HG03558 (cell line): ENCODE results near the gene USP12.
"Not testable (repeated sequence)": the region's sequence is repeated elsewhere in the genome, so short reads cannot be mapped to it uniquely, and the experiment has no call there.

Experiments
- ATAC-seq: cut with Tn5 transposase; IDR thresholded peaks from one replicate; pipeline ENCODE4 v1.9.1; 2021; ENCODE audit warnings: moderate number of reproducible peaks; ENCODE audit not compliant: unreplicated experiment; ENCODE audit errors: extremely low read depth

The USP12 gene

DNA sequence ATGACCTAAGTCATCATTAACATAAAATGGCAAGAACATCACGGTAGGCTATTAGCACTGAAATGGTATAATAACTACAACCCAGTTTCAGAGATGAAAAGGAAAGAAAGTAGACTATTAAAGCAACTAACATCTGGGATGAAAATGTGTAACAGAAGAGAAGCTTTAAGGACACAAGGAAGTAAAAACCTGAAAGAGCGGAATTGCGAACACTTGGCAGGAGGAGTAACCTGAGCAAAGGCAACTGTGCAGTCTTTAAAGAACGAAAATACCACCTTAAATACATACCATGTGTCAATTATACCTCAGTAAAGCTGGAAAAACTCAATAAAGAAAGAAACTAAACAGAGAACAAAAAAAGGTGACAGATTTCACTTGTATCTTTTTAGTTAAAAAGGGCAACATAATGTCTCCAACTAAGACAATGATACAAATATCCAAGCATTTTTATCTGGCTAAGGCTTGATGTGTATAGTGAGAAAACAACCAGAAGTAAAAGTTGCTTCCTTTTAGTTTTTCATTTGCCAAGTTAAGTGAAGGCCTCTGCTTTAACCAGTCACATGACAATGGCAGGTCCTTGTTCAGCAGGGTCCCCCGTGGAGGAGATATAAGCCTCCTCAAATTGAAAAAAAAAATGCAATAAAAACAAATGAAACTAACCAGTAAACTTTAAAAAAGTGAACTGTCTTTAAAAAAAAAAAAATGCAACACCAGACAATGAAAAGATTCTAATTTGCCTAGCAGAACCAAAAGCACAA is 11.6 kb downstream of the USP12 start:
- no peak for ATAC-seq

DNA sequence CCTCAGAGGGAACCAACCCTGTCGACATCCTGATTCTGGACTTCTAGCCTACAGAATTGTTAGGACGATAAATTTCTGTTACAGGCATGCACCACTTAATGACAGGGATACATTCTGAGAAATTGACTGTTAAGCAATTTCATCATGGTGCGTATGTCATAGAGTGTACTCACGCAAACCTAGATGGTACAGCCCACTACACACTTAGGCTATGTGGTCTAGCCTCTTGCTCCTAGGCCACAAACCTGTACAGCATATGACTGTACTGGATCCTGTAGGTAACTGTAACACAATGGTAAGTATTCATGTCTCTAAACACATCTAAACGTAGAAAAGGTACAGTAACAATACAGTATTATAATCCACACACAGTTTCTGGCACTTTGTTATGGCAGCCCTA is 13.3 kb downstream of the USP12 start:
- ATAC-seq = no peak

DNA sequence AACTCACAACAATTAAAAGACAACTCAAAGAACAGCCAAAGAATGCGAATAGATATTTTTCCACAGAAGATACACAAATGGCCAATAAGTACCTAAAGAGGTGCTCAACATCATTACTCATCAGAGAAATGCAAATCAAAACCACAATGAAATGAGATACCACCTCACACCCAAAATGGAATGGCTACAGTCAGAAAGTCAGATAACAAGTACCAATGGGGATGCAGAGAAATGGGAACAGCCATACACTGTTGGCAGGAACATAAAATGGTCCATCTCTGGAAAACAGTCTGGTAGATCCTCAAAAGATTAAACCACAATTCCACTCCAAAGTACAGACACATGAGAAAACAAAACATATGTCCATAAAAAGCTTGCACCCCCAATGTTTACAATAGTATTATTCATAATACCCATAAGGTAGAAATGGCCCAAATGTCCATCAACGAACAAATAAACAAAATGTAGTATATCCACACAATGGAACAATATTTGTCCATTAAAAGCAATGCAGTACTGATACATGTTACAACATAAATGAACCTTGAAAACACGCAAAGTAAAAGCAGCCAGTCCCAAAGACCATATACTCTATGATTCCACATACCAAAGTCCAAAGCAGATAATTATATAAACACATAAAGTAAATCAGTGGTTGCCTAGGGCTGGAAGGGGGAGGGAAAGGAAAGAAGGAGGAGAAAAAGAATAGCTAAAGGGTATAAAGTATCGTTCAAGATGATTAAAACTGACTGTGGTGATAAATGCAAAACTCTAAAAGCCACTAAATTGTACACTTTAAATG is 19.6 kb downstream of the USP12 start:
- ATAC-seq = no peak

DNA sequence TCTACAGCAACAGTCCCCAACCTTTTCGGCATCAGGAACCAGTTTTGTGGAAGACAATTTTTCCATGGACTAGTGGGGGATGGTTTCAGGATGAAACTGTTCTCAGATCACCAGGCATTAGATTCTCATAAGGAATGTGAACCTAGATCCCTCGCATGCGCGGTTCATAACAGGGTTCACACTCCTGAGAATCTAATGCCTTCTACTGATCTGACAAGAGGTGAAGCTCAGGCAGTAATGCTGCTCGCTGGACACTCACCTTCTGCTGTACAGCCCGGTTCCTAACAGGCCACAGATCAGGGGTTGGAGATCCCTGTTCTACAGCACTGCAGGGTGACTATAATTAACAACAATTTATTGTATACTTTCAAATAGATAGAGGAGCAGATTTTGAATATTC is 21.9 kb downstream of the USP12 start:
- no peak for ATAC-seq

DNA sequence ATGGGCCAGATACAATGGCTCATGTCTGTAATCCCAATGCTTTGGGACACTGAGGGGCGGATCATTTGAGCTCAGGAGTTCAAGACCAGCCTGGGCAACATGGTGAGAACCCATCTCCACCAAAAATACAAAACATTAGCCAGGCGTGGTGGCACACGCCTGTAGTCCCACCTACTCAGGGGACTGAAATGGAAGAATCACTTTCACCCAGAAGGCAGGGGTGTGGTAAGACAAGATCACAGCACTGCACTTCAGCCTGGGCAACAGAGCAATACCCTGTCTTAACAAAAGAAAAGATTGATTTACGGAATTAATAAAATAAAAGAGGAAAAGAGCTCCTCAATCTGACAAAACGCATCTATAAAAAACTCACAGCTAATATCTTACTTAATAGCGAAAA is 22.7 kb downstream of the USP12 start:
- ATAC-seq = no peak

DNA sequence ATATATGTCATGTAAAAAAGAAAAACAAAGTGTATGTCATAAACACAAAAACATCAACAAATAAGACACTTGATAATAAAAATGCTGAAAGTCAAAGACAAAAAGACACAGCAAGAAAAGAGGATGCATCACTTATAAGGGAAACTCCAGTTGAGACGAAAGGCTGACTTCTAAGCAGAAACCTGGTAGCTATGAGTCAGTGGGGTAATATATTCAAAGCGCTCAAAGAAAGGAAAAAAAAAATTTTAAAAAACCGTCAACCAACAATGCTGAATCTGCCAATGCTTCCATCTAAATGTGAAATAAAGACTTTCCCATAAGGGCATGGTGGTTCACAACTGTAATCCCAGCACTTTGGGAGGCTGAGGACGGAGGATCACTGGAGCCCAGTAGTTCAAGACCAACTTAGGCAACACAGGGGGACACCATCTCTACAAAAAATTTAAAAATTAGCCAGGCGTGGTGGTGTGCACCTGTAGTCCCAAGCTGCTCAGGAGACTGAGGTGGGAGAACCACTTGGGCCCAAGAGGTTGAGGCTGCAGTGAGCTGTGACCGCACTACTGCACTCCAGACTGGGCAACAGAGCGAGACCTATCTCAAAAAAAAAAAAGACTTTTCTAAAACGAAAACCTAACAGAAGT is 24.0 kb downstream of the USP12 start:
- peak; percentile 39 for ATAC-seq

DNA sequence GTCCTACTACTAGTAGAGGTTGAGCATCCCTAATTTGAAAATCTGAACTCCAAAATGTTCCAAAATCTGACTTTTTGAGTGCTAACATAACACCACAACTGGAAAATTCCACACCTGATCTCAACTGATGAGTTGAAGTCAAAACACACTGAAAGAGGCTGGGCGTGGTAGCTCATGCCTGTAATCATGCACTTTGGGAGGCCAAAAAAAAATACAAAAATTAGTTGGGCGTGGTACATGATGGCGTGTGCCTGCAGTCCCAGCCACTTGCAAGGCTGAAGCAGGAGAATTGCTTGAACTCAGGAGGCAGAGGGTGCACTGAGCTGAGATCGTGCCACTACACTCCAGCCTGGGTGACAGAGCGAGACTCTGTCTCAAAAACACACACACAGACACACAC is 29.9 kb downstream of the USP12 start:
- ATAC-seq = no peak

DNA sequence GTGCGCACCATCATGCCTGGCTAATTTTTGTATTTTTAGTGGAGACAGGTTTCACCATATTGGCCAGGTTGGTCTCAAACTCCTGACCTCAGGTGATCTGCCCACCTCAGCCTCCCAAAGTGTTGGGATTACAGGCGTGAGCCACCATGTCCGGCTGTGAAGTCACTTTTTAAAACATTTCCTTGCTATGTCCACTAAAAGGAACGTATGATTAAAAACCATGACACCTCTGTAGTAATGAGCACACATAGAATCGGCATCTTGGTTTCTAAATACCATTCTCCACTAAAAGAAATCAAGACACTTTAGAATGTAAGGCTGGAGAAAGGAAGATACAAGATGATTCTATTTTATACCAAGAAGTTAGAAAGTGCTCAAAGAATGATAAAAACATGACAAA is 30.5 kb downstream of the USP12 start:
- not testable (repeated sequence) for ATAC-seq

DNA sequence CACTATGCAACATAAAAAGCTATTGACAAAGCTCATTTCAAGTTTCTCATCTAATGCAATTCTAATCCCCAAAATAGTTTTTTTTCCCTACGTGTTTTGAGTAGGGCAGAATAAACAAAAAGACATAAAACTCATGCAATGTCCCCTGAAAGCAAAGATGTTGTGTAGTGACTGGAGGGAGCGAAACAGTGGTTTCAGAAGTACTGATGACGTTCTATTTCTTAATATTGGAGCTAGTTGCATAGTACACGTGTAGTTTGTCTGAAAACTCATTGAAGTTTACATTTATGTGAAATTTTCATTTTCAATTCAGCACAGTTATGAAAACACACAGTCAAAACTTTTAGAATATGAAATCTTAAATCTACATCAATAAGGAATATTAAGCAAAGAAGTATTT is 31.6 kb downstream of the USP12 start:
- ATAC-seq = no peak

DNA sequence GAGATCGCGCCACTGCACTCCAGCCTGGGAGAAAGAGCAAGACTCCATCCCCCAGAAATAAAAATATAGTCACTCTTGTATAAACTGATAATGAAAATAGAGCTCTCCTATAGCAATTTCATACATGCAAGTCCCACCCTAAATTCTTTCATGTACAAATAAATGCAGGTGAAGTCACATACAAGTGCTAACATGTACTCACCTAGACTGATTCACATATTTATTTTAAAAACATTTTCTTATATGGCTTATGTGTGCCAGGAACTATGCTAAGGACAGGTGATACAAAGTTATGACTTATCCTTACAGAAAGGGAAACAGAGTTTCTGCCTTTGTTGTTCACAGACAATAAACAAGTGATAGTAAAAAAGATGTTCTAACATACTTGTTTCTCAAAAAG is 32.0 kb downstream of the USP12 start:
- no peak for ATAC-seq

DNA sequence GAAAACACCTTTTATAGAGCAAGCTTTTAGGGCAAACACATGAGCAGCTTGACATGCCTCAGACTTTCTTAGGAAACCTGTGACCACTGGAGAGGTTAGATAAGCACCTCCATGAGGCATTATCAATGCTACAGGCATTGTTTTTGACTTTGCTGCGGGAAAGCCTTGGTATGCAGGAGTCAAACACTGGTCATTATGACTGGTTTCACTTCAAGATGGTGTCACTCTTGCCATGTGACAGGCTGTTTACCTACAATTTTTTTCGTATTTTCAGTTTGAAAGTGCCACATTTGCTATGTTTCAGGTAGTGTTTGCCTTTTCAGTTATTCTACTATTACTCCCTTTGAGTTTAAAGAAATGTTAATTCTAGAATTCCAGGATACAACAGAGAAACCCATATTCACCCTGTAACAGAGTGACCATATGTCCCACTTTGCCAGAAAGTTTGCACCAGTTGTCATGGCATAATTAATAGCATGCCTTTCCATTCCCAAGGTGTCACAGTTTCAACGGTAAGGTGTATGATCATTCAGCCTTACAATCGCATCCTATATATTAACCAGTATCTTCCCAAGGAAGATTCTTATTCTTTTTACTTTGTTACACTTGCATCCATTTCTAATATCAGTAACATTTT is 33.0 kb downstream of the USP12 start:
- ATAC-seq = no peak

DNA sequence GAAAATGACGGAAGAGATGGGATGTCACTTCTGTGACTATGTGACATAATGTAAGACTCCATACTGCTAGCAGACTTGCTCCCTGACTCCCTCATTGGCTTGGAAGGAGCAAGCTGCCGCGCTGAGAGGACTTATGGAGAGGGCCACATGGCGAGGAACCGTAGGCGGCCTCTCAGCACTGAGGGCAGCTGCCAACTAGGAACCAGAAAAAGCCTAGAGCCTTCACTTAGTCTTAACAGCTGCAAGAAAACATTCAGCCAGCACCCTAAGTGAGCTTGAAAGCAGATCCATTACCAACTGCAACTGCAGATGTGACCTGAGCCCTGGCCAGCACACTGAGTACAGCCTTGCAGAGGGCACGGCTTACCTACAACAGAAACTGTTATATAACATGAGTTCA is 33.9 kb downstream of the USP12 start:
- ATAC-seq = no peak

DNA sequence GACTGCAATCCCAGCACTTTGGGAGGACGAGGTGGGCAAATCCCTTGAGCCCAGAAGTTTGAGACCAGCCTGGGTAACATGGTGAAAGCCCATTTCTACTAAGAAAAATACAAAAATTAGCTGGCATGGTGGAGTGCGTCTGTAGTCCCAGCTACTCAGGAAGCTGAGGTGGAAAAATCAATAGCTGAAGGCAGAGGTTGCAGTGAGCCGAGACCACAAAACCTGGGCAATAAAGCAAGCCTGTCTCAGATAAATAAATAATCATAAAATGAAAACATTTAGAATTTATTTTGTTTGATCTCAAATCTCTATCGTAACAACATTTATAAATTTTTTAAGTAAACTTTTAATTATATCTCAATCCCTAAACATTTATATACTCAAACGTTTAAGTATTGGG is 36.6 kb downstream of the USP12 start:
- no peak for ATAC-seq

DNA sequence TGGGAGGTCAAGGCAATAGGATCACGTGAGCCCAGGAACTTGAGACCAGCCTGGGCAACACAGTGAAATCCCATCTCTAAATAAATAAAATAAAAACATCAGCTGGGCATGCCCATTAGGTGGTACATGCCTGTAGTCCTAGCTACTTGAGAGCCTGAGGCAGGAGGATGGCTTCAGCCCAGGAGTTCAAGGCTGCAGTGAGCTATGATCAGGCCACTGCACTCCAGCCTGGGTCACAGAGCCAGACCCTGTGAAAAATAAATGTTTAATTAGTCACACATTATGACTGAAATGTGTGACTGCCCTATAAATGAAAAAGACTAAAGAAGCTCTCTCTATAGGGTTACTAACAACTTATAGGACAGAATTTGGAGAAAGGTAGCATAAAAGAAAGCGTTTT is 37.7 kb downstream of the USP12 start:
- no peak for ATAC-seq

DNA sequence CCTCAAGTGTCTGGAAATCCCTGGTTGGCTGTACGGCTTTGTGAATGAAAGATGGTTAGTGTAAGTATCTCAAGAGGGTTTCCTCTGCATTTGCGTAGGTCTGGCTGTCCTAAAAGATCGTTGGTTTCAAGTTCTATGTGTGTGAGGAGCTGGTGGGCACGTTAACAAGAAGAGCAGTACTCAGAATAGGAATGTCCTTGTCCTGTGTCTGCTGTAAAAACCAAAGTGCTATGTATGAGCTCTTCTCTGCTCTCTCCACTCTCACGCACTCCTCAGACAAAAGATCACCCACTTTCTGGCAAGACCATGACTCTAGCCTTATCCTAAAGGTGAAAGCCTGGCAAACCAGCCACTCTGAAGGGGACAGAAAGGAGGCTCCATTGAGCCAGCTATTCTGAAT is 39.1 kb downstream of the USP12 start:
- no peak for ATAC-seq

DNA sequence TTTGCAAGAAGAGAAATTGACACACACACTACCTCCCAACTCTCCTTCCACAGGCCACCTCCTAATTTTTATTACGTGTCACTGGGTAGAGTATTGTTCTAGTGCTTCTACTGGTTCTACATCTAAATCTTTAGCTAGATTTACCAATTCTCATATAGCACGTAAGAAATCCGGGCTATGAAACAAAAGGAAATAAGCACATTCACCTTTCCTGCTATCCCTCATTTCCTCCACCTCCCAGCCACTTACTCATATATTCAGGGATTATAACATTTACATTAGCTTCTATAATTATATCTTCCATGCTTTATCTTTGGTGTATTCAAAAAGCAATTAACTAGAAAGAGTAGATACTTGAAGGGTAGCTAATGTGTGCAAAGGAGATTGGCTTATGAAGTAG is 39.7 kb downstream of the USP12 start:
- no peak for ATAC-seq

DNA sequence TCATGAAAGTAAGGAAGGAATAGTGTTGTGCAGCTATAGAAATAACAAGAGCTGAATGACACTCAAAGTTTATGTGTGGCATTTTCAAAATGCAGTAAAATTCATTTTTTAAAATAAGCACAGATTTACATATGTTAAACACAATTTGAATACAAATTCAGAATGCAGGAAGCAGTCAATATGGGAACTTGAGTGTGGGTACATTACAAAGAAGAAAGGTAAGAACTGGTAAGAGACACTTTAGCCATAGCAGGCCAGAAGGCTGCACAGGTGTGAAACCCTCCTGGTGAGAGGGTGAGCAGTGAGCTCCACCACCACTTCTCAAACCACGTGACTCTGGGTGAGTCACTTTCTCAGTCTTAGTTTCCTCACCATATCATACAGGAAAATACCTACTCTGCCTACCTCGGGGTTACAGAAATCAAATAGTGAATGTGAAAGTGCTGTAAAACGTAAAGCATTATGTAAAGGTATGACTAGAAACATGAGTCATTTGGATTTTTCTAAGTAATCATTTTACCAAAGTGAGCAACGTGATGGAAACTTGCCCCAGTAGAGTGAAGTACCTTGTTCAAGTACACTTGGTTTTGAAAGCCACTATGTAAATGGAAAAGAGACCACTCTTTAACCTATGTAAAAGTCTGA is 40.5 kb downstream of the USP12 start:
- ATAC-seq = peak; percentile 71

DNA sequence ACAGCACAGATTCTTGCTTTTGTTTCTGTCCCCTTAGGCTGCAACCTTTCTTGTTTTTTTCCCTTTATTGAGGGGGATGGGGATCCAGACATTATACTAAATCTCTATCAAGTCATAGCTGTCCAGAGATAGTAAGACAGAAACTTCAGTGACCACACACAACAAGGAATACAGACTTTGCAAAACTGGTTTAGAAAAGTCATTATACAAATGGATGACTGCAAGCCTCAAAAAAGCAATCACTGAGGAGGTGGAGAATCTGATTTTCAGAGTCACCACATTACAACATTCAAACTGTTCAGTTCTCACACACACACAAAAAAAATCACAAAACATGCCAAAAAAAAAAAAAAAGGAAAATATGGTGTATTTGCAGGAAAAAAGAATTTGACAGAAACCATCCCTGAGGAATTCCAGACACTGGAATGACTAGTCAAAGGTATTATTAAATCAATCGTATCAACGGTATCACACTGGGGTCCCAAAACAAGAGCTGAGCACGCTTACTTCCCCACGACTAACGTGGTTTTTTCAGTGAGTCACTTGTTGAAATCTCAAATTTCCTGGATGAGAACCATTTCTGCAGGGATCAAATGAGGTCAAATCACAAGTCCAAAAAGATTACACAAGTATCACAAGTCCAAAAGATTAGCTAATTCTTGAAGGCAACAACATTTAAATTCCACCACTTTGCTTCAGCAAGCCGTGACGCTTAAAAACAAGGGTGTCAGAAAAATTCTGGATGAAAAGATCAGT is 41.2 kb downstream of the USP12 start:
- ATAC-seq = no peak

DNA sequence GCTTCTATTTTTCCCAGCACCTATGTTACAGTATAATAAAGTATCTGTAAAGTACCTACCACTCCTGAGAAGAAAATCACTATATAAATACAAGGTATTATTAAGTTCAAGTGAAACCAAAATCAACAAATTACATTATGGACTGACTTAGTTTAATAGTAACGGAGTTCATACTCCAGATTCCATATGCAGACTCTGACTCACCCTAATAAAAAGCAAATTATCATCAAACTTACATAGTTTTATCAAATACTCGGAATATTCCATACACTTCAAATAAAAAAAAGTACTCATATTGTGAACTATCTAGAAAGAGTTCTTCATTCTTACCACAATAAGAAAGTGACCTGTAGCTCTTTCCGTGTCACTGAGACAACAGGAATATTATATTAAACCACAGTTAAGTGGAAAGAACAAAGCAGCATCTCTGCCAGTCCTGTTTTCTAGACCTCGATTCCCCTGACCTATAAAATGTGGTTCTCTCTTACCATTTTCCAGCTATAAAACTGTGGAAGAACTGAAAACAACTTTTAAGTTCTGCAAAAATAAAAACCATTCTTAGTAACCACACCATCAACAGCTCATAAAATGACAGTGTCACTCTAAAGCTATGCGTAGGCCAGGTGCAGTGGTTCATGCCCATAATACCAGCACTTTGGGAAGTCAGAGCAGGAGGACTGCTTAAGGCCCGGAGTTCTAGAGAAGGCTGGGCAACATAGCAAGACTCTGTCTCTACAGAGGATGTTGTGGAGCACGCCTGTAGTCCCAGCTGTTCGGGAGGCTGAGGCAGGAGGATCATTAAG is 42.6 kb downstream of the USP12 start:
- ATAC-seq = no peak
